Keratinocyte (primary cell): ENCODE measurements around the gene GCNT2.

Source experiments
- CTCF ChIP-seq, 3 experiments: IDR thresholded peaks in 1 of 3; conservative IDR thresholded peaks in 1 of 3; optimal IDR thresholded peaks in 1 of 3; 2 replicates in 2 of 3; 3 replicates in 1 of 3; pipeline versions ENCODE3 to v1.5.1; 2011; ENCODE audit warnings: low read length in 3 of 3, mild to moderate bottlenecking in 3 of 3, moderate library complexity in 2 of 3, control low read depth in 1 of 3, inconsistent platforms in 1 of 3; ENCODE audit not compliant: insufficient read depth in 2 of 3; ENCODE audit errors: extremely low read depth in 1 of 3
- EZH2 ChIP-seq: IDR thresholded peaks from one replicate; pipeline ENCODE4 v1.6.1; 2012; ENCODE audit warnings: inconsistent platforms, mild to moderate bottlenecking, low read length, moderate library complexity

- TF ChIP-seq CTCF (optimal IDR thresholded peaks at IDR 0.05 in 1 of 3, IDR thresholded peaks at IDR 0.05 in 1 of 3, conservative IDR thresholded peaks at IDR 0.05 in 1 of 3; ENCODE audit: extremely low read depth in 1 of 3, insufficient read depth in 2 of 3, low read length in 3 of 3) (no peak), EZH2 (no peak)
These were observed 91.9 kb downstream of the GCNT2 start for GRCh38 chr6:10613077-10613476.
